ENCODE measurements around the gene ECHS1. TPM values are rescaled to one million over a fixed set of nuclear protein-coding genes. Genes with fewer than 3 reads are reported as not detected.

ECHS1 gene
- total and polyA plus RNA-seq, 9 of the 15 experiments (the other 6 are each of a cell fraction or from before 2014, with no cell fraction given) = 16.6 to 100 (median 68.1) TPM

GRCh38 chr10:133370030-133370786 is 2.9 kb downstream of the ECHS1 start:
- TF ChIP-seq ZNF280A (IDR thresholded peaks at IDR 0.05; ENCODE audit: low read depth, partially characterized antibody) (no peak), PYGO2 (tag; IDR thresholded peaks at IDR 0.05) (no peak), NONO (IDR thresholded peaks at IDR 0.05; ENCODE audit: low read depth in 2 of 2, low read length in 1 of 2) (no peak), SOX6 (IDR thresholded peaks at IDR 0.05) (no peak), TEAD4 (IDR thresholded peaks at IDR 0.05; ENCODE audit: low read length) (no peak), TEAD4 (CRISPR knock-in tag; IDR thresholded peaks at IDR 0.05; ENCODE audit: borderline replicate concordance) (no peak), BRCA1 (IDR thresholded peaks at IDR 0.05) (no peak), BRCA1 (CRISPR knock-in tag; IDR thresholded peaks at IDR 0.05) (no peak), ZNF146 (CRISPR knock-in tag; IDR thresholded peaks at IDR 0.05; ENCODE audit: unreplicated experiment) (no peak), FOXK1 (CRISPR knock-in tag; IDR thresholded peaks at IDR 0.05; ENCODE audit: borderline replicate concordance) (no peak), KLF13 (tag; IDR thresholded peaks at IDR 0.05; ENCODE audit: borderline replicate concordance, low read depth) (no peak), TSC22D4 (tag; IDR thresholded peaks at IDR 0.05) (no peak), ZSCAN29 (IDR thresholded peaks at IDR 0.05) (no peak), RBM25 (IDR thresholded peaks at IDR 0.05; ENCODE audit: low read depth, low read length, severe bottlenecking) (no peak), ZNF354B (CRISPR knock-in tag; IDR thresholded peaks at IDR 0.05) (no peak), HNRNPLL (IDR thresholded peaks at IDR 0.05; ENCODE audit: low read depth, low read length, poor library complexity, severe bottlenecking) (no peak), SMAD4 (CRISPR knock-in tag; conservative IDR thresholded peaks at IDR 0.05) (no peak)
- intact Hi-C loops (cut with micrococcal nuclease) (no loop called here), in situ Hi-C loops (cut with MboI) (no loop called here)
- Histone ChIP-seq H3K4me1 (replicated peaks in 1 of 2; ENCODE audit: control insufficient read depth in 2 of 2, insufficient read depth in 2 of 2, low read length in 2 of 2) (peaks cover 5 to 18% of the 10 kb centered on the region in 2 experiments; a peak in 3 of 5 replicates), H2AFZ (ENCODE audit: low read depth, low read length) (no peak overlapping the region), H3K9ac (ENCODE audit: insufficient read depth in 1 of 2, low read depth in 2 of 2, low read length in 2 of 2) (no peak overlapping the region; a peak in 1 of 4 replicates), H3K36me3 (ENCODE audit: control insufficient read depth, insufficient read depth, low read length) (peaks cover 50% of the 10 kb centered on the region; the same call in 2 of the 3 replicates), H3K79me2 (ENCODE audit: control insufficient read depth, insufficient read depth, low read length) (peaks cover 9% of the 10 kb centered on the region), H3K9me1 (ENCODE audit: control insufficient read depth, insufficient read depth, low read length) (no peaks in the 10 kb centered on the region), H3K27me3 (ENCODE audit: control insufficient read depth in 2 of 2, insufficient read depth in 2 of 2, low read length in 2 of 2) (no peaks in the 10 kb centered on the region), H3K9me3 (replicated peaks; ENCODE audit: control insufficient read depth, insufficient read depth, low read depth, low read length) (no peaks in the 10 kb centered on the region), H3K27ac (ENCODE audit: extremely low read depth, low read depth, low read length) (no peak overlapping the region), H3K4me3 (no peak overlapping the region), H4K20me1 (replicated peaks; ENCODE audit: control insufficient read depth, insufficient read depth, low read length) (0 out of 2 replicates have a peak, but pooled peaks cover 3% of the 10 kb centered on the region), H3K4me2 (ENCODE audit: insufficient read depth, low read length) (no peak overlapping the region)
- FAIRE-seq = no peak
- 95% methylated on average over 20 of the region's 24 CpGs for WGBS (ENCODE audit: insufficient coverage, low coverage, missing lambda C conversion rate)
- CTCF ChIA-PET (ENCODE audit: low intra/inter-chr PET ratio) = no interaction called here
- POLR2A ChIA-PET = interaction anchor here (0.6 to 1.2 kb wide), 3 partner anchors 8 to 19 kb away, joined by 3 to 4 read pairs (median 3); no protein-coding TSS in a partner anchor
- TSS peak; percentile 30 for BruUV-seq (replicated peaks)
- DNase-seq (ENCODE audit: extremely low read depth in 1 of 4, low spot score in 3 of 4) = no peak
- ATAC-seq = no peak
